Gastrocnemius medialis (tissue), 4 donors: Measurements from ENCODE around the gene SRSF1.

Experiments
- CTCF ChIP-seq, 5 experiments: fragments of 450-650 bp in 3 of 5; fragments of 200-600 bp in 2 of 5; sonication (generic) in 2 of 5; IDR thresholded peaks in 4 of 5; conservative IDR thresholded peaks in 1 of 5; 1 replicate in 4 of 5; 2 replicates in 1 of 5; pipeline ENCODE4 v1.5.1; 2016 to 2019; ENCODE audit warnings: antibody characterized with exemption in 5 of 5, mild to moderate bottlenecking in 3 of 5, moderate library complexity in 3 of 5
- POLR2A ChIP-seq, 2 donors: fragments of 450-650 bp; IDR thresholded peaks; one replicate each; pipeline ENCODE4 v1.6.1; 2017; ENCODE audit warnings: antibody characterized with exemption in 2 of 2, mild to moderate bottlenecking in 2 of 2, moderate library complexity in 2 of 2

DNA sequence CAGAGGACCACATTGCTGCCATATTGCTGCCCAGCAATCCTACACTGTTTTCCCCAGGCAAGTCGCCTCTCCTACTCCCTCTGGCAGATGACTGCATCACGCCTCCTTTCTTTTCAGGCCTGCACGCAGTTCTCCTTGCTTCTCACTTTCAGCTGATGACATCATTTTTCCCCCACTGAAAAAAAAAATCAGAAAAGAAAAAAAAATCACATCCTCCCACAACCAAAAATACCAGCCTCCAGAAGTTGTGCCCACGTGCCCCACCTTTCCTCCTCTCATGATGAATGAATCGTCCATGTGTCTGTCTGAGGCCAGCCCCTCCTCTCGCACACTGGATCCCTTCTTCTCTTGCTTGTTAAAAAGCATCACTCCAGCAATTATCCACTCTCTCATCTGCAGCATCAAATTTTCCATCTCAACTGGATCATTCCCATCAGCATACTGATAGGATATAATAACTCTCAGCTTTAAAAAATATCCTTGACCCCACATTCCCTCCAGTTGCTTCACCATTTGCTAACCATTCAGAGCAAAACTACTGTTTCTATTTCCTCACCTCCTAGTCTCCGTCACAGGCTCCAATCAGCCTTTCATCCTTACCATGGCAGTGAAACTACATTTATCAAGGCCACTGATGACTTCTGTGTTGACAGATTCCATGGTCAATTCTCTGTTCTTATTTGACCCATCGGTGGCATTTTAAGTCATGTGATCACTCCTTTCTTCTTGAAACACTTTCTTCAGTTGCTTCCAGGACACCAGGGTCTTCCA is 46.1 kb upstream of the SRSF1 start:
- TF ChIP-seq CTCF (IDR thresholded peaks at IDR 0.05 in 4 of 5, conservative IDR thresholded peaks at IDR 0.05 in 1 of 5) (no peak), POLR2A (IDR thresholded peaks at IDR 0.05) (no peak)
